ENCODE results near the gene GLYATL1. TPM values are rescaled to one million over a fixed set of nuclear protein-coding genes. Genes with fewer than 3 reads are reported as not detected.

GLYATL1 gene
- total RNA-seq, 1 donor from 2014 or later, result 4.5 TPM

GRCh38 chr11:58905011-58905720 is 34.1 kb upstream of the GLYATL1 start:
- H3K27ac Mint-ChIP-seq, result no peak overlapping the region
- peak; percentile 74 for DNase-seq (ENCODE audit: extremely low spot score, unreplicated experiment)
- H3K36me3 Mint-ChIP-seq, result no peaks in the 10 kb centered on the region
- H3K4me3 Mint-ChIP-seq, result peak overlapping the region; percentile 72
- H3K4me1 Mint-ChIP-seq (ENCODE audit: unreplicated experiment), result peaks cover 19% of the 10 kb centered on the region
- no peaks in the 10 kb centered on the region for H3K9me3 Mint-ChIP-seq
- peaks cover 85% of the 10 kb centered on the region for H3K27me3 Mint-ChIP-seq
- TF ChIP-seq CTCF (conservative IDR thresholded peaks at IDR 0.05), result no peak

- TF ChIP-seq CTCF (conservative IDR thresholded peaks at IDR 0.05), result peak; percentile 74
- Mint-ChIP-seq H3K4me1 (ENCODE audit: unreplicated experiment) (peaks cover 19% of the 10 kb centered on the region), H3K27me3 (peaks cover 85% of the 10 kb centered on the region)
Measured at GRCh38 chr11:58905721-58906547, 33.4 kb upstream of the GLYATL1 start.

GRCh38 chr11:58907780-58908179 is 31.5 kb upstream of the GLYATL1 start:
- H3K27me3 Mint-ChIP-seq, result peaks cover 80% of the 10 kb centered on the region
- TF ChIP-seq CTCF (conservative IDR thresholded peaks at IDR 0.05), result no peak
- H3K36me3 Mint-ChIP-seq, result no peaks in the 10 kb centered on the region
- peaks cover 19% of the 10 kb centered on the region for H3K4me1 Mint-ChIP-seq (ENCODE audit: unreplicated experiment)
- no peak overlapping the region for H3K27ac Mint-ChIP-seq
- no peaks in the 10 kb centered on the region for H3K9me3 Mint-ChIP-seq
- DNase-seq (ENCODE audit: extremely low spot score, unreplicated experiment), result no peak
- H3K4me3 Mint-ChIP-seq, result no peak overlapping the region

More at GRCh38 chr11:58905721-58906547, 33.4 kb upstream of the GLYATL1 start:
- H3K36me3 Mint-ChIP-seq, result no peaks in the 10 kb centered on the region
- H3K9me3 Mint-ChIP-seq, result no peaks in the 10 kb centered on the region
- peak; percentile 68 for DNase-seq (ENCODE audit: extremely low spot score, unreplicated experiment)
- peak overlapping the region; percentile 19 for H3K27ac Mint-ChIP-seq
- peak overlapping the region; percentile 72 for H3K4me3 Mint-ChIP-seq

GRCh38 chr11:58912124-58912523 is 27.2 kb upstream of the GLYATL1 start:
- TF ChIP-seq CTCF (conservative IDR thresholded peaks at IDR 0.05), result no peak
- H3K36me3 Mint-ChIP-seq, result no peaks in the 10 kb centered on the region
- no peak for DNase-seq (ENCODE audit: extremely low spot score, unreplicated experiment)
- H3K9me3 Mint-ChIP-seq, result no peaks in the 10 kb centered on the region
- H3K4me3 Mint-ChIP-seq, result no peak overlapping the region
- peaks cover 56% of the 10 kb centered on the region for H3K27me3 Mint-ChIP-seq
- H3K27ac Mint-ChIP-seq, result no peak overlapping the region
- H3K4me1 Mint-ChIP-seq (ENCODE audit: unreplicated experiment), result no peaks in the 10 kb centered on the region

GRCh38 chr11:58913685-58914084 is 25.6 kb upstream of the GLYATL1 start:
- H3K4me3 Mint-ChIP-seq, result no peak overlapping the region
- TF ChIP-seq CTCF (conservative IDR thresholded peaks at IDR 0.05), result no peak
- no peaks in the 10 kb centered on the region for H3K36me3 Mint-ChIP-seq
- no peak for DNase-seq (ENCODE audit: extremely low spot score, unreplicated experiment)
- peaks cover 44% of the 10 kb centered on the region for H3K27me3 Mint-ChIP-seq
- no peaks in the 10 kb centered on the region for H3K4me1 Mint-ChIP-seq (ENCODE audit: unreplicated experiment)
- no peak overlapping the region for H3K27ac Mint-ChIP-seq
- H3K9me3 Mint-ChIP-seq, result peaks cover 6% of the 10 kb centered on the region
